ENCODE measurements around the gene YRDC.

GRCh38 chr1:37846647-37847339, 38.8 kb upstream of the YRDC start:
- TF ChIP-seq CTCF (IDR thresholded peaks at IDR 0.05): no peak
- TF ChIP-seq POLR2A (IDR thresholded peaks at IDR 0.05): no peak

Measured in Peyer's patch (tissue), 4 donors.